ENCODE data around the gene ZBTB33.

Gene ZBTB33

DNA sequence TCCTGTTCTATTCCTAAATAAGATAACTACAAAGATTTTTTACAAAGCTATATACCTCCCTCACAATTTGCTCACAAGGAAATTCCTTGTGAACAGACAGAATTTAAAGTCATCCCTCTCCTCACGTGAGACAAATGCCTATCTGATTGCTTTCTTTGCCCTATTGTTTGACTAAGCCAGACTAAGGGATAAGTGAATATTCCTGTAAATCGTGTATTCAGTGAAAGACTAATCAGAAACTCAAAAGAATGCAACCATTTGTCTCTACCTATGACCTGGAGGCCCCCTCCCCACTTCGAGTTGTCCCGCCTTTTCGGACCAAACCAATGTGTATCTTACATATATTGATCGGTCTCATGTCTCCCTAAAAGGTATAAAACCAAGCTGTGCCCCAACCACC, 15.3 kb upstream of the ZBTB33 start:
- H3K36me3 ChIP-seq (ENCODE audit: control insufficient read depth in 5 of 5, insufficient read depth in 5 of 5, low read length in 5 of 5), result peaks cover 0 to 3% (median 3%) of the 10 kb centered on the region in 5 donors
- H3K27ac ChIP-seq (ENCODE audit: low read depth, low read length), result no peak overlapping the region
- H3K4me1 ChIP-seq (ENCODE audit: control insufficient read depth in 5 of 5, insufficient read depth in 5 of 5, low read length in 5 of 5), result no peaks in the 10 kb centered on the region
- H3K27me3 ChIP-seq (ENCODE audit: control insufficient read depth in 5 of 5, insufficient read depth in 4 of 5, low read length in 5 of 5), result peaks cover 0 to 4% (median 0%) of the 10 kb centered on the region in 5 donors
- H3K9ac ChIP-seq (ENCODE audit: low read length in 5 of 5), result no peak overlapping the region
- H3K4me3 ChIP-seq (ENCODE audit: low read depth in 1 of 5, low read length in 5 of 5), result no peak overlapping the region
- H3K9me3 ChIP-seq (ENCODE audit: control insufficient read depth in 5 of 5, low read length in 5 of 5), result peaks cover 0 to 2% (median 0%) of the 10 kb centered on the region in 5 donors

DNA sequence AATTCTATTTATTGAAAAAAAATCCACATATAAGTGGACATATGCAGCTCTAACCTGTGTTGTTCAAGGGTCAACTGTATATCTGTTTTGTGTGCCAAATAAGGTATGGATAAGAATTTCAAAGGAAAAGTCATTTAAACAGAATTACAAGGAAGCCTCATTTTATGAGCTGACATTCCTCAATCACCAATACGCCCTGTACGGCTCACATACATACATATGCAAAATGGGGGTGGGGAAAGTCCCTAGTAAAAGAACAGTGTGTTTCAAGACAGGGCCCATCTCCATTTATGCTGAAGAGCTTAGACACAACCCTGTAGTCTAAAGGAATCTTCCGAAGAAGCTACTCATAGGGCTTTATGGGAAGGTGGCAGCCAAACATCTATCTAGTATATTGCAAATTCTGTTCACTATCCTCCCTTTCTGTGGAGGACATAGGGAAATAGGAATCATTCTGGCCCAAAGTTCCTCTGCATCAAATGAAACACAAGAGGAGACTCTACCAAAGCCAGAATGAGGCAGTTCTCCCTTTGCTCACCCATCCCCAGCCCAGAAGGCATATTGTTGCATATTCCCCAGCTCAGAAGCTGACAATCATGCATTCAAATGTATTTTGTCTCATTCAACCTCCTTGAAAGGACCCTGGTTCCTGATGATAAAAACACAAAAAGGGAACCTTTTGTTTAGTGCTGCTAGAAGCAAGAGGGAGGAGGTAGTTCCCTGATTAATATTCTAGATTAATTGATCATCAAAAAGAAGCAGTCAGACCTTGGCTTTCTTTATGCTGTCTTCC, 13.7 kb upstream of the ZBTB33 start:
- no peaks in the 10 kb centered on the region for H3K4me1 ChIP-seq (ENCODE audit: control insufficient read depth in 5 of 5, insufficient read depth in 5 of 5, low read length in 5 of 5)
- no peak overlapping the region for H3K27ac ChIP-seq (ENCODE audit: low read depth, low read length)
- H3K27me3 ChIP-seq (ENCODE audit: control insufficient read depth in 5 of 5, insufficient read depth in 4 of 5, low read length in 5 of 5), result peaks cover 0 to 4% (median 0%) of the 10 kb centered on the region in 5 donors
- peaks cover 0 to 2% (median 0%) of the 10 kb centered on the region in 5 donors for H3K9me3 ChIP-seq (ENCODE audit: control insufficient read depth in 5 of 5, low read length in 5 of 5)
- no peak overlapping the region for H3K9ac ChIP-seq (ENCODE audit: low read length in 5 of 5)
- no peak overlapping the region for H3K4me3 ChIP-seq (ENCODE audit: low read depth in 1 of 5, low read length in 5 of 5)
- peaks cover 0 to 3% (median 3%) of the 10 kb centered on the region in 5 donors for H3K36me3 ChIP-seq (ENCODE audit: control insufficient read depth in 5 of 5, insufficient read depth in 5 of 5, low read length in 5 of 5)

DNA sequence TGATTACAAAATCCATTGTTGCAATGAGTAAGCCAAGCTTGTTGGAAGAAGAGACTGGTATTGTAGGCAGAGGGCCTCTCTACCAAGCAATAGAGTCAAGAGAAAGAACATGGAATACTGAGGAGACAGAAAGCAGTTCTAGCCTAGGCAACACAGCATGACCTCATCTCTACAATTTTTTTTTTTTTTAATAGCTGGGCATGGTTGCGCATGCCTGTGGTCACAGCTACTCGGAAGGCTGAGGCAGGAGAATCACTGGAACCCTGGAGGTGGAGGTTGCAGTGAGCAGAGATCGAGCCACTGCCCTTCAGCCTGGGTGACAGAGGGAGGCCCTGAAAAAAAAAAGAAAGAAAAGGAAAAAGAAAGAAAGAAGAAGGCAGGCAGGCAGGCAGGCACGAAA, 11.7 kb upstream of the ZBTB33 start:
- no peak overlapping the region for H3K9ac ChIP-seq (ENCODE audit: low read length in 5 of 5)
- peaks cover 0 to 3% (median 3%) of the 10 kb centered on the region in 5 donors for H3K36me3 ChIP-seq (ENCODE audit: control insufficient read depth in 5 of 5, insufficient read depth in 5 of 5, low read length in 5 of 5)
- no peak overlapping the region for H3K27ac ChIP-seq (ENCODE audit: low read depth, low read length)
- peaks cover 0 to 10% (median 5%) of the 10 kb centered on the region in 5 donors for H3K4me1 ChIP-seq (ENCODE audit: control insufficient read depth in 5 of 5, insufficient read depth in 5 of 5, low read length in 5 of 5)
- H3K4me3 ChIP-seq (ENCODE audit: low read depth in 1 of 5, low read length in 5 of 5), result no peak overlapping the region
- H3K27me3 ChIP-seq (ENCODE audit: control insufficient read depth in 5 of 5, insufficient read depth in 4 of 5, low read length in 5 of 5), result peaks cover 0 to 6% (median 0%) of the 10 kb centered on the region in 5 donors
- H3K9me3 ChIP-seq (ENCODE audit: control insufficient read depth in 5 of 5, low read length in 5 of 5), result no peaks in the 10 kb centered on the region

DNA sequence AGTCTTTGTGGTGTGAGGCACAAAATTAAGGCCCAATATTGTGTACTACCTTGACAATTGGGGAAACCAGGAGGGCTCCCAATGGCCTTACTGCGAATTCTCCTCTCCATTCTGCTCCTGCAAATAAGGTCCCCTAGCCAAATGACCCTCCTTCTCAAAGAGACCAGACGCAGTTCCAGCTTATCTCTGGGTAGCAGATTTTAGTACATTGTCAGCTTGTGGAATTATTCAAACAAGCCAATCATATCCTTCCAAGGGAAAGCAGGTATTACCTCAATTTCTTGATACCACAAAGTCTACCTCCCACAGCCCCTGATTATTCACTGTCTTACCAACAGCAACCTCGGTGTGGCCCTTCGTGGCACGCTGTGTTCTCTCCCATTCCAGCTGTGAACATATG, 7.8 kb upstream of the ZBTB33 start:
- Histone ChIP-seq H3K4me1 (ENCODE audit: control insufficient read depth in 5 of 5, insufficient read depth in 5 of 5, low read length in 5 of 5) (peaks cover 0 to 15% (median 5%) of the 10 kb centered on the region in 5 donors), H3K9ac (ENCODE audit: low read length in 5 of 5) (peak overlapping the region in 1 of 5 donors; percentile 24), H3K9me3 (ENCODE audit: control insufficient read depth in 5 of 5, low read length in 5 of 5) (peaks cover 0 to 6% (median 0%) of the 10 kb centered on the region in 5 donors), H3K27me3 (ENCODE audit: control insufficient read depth in 5 of 5, insufficient read depth in 4 of 5, low read length in 5 of 5) (peaks cover 0 to 8% (median 2%) of the 10 kb centered on the region in 5 donors), H3K36me3 (ENCODE audit: control insufficient read depth in 5 of 5, insufficient read depth in 5 of 5, low read length in 5 of 5) (peaks cover 0 to 3% (median 3%) of the 10 kb centered on the region in 5 donors), H3K4me3 (ENCODE audit: low read depth in 1 of 5, low read length in 5 of 5) (no peak overlapping the region), H3K27ac (ENCODE audit: low read depth, low read length) (no peak overlapping the region)

DNA sequence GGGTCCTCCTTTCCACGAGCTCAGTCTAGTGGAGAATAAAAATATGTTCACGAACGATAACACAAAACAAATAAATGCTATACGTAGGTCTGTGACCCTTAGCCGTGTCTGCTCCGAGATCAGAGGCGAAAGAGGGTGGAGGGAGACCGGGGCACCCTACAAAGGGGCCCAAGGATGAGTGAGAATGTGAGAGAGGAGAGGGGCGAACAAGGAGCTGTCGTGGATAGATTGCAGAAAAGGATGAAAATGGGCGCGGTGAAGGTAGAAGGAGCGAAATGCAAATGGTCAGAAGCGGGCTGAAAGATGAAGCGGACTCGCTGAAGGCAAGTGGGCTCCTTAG, 6.2 kb upstream of the ZBTB33 start:
- Histone ChIP-seq H3K27ac (ENCODE audit: low read depth, low read length) (peak overlapping the region; percentile 86), H3K9ac (ENCODE audit: low read length in 5 of 5) (peak overlapping the region in 4 of 5 donors; percentile 14 to 87 (median 70)), H3K4me3 (ENCODE audit: low read depth in 1 of 5, low read length in 5 of 5) (peak overlapping the region; percentile 66 to 93 (median 69)), H3K36me3 (ENCODE audit: control insufficient read depth in 5 of 5, insufficient read depth in 5 of 5, low read length in 5 of 5) (no peaks in the 10 kb centered on the region), H3K9me3 (ENCODE audit: control insufficient read depth in 5 of 5, low read length in 5 of 5) (peaks cover 0 to 6% (median 0%) of the 10 kb centered on the region in 5 donors), H3K4me1 (ENCODE audit: control insufficient read depth in 5 of 5, insufficient read depth in 5 of 5, low read length in 5 of 5) (peaks cover 0 to 15% (median 5%) of the 10 kb centered on the region in 5 donors), H3K27me3 (ENCODE audit: control insufficient read depth in 5 of 5, insufficient read depth in 4 of 5, low read length in 5 of 5) (peaks cover 0 to 8% (median 2%) of the 10 kb centered on the region in 5 donors)

DNA sequence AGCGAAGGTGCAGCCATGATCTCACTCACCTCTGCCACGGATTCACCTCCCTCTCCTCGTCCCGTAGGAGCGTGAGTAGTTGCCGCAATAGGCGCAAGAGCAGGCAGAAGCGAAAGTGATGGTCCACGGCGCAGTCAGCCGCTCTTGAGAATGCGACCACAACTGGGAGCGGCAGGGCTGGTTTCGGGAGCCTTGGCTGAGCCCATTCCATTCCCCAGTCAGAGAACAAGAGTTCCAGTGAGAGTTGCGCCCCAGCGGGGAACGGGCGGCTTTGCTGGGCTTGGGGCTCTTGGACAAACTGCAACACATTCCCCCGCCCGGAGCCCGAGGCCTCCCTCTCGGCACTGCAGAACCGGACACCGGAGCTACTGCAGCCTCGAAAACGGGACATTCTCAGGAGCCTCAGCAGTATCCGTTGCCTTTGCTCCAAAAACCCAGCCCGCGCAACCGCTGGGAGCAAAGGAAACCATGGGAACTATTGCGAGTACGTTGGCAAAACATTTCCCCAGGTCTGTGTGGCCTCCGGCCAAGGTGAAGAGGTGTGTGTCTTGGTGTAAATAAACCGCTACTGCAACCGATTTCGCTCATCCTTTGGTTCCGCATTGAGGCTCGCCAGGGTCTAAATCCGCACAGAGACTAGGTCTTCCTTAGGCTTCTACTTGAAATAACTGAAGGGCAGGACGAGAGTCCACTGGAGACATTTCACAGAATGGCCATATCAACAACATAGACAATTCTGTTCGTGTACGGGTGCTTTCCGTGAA, 5.7 kb upstream of the ZBTB33 start:
- peaks cover 0 to 6% (median 0%) of the 10 kb centered on the region in 5 donors for H3K9me3 ChIP-seq (ENCODE audit: control insufficient read depth in 5 of 5, low read length in 5 of 5)
- no peaks in the 10 kb centered on the region for H3K36me3 ChIP-seq (ENCODE audit: control insufficient read depth in 5 of 5, insufficient read depth in 5 of 5, low read length in 5 of 5)
- H3K27me3 ChIP-seq (ENCODE audit: control insufficient read depth in 5 of 5, insufficient read depth in 4 of 5, low read length in 5 of 5), result peaks cover 0 to 8% (median 2%) of the 10 kb centered on the region in 5 donors
- peak overlapping the region in 4 of 5 donors; percentile 14 to 87 (median 70) for H3K9ac ChIP-seq (ENCODE audit: low read length in 5 of 5)
- peaks cover under 1 to 15% (median 5%) of the 10 kb centered on the region in 5 donors for H3K4me1 ChIP-seq (ENCODE audit: control insufficient read depth in 5 of 5, insufficient read depth in 5 of 5, low read length in 5 of 5)
- peak overlapping the region; percentile 86 for H3K27ac ChIP-seq (ENCODE audit: low read depth, low read length)
- peak overlapping the region; percentile 66 to 93 (median 69) for H3K4me3 ChIP-seq (ENCODE audit: low read depth in 1 of 5, low read length in 5 of 5)

DNA sequence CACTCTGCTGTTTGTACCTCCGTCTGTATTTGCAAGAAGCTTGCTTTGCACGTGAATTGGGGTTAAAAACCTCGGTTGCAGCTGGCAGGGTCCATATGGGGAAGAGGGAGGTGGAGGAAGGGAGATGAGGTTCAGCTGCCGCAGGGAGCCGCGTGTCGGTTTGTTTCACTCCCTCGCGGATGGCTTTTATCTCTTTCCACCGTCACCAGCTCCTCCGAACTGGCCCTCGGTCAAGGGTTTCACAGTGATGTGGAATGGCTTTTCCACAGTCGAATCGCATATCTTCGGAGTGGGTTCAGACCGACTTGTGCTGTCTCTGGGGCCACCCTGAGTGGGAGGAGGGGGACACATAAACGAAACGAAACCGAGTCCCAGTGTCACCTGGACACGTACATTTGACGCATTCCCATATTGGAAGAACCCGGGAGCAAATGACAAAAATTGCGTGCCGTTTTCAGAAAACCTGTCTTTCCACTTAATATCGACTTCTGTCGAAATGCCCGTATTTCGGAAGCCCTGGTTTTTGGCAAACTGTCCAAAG, 929 bp downstream of the ZBTB33 start:
- peak overlapping the region; percentile 74 for H3K27ac ChIP-seq (ENCODE audit: low read depth, low read length)
- H3K4me3 ChIP-seq (ENCODE audit: low read depth in 1 of 5, low read length in 5 of 5), result peak overlapping the region; percentile 72 to 88 (median 77)
- H3K27me3 ChIP-seq (ENCODE audit: control insufficient read depth in 5 of 5, insufficient read depth in 4 of 5, low read length in 5 of 5), result peaks cover 0 to 4% (median 3%) of the 10 kb centered on the region in 5 donors
- peak overlapping the region; percentile 48 to 86 (median 86) for H3K9ac ChIP-seq (ENCODE audit: low read length in 5 of 5)
- peaks cover 0 to 16% (median 14%) of the 10 kb centered on the region in 5 donors for H3K36me3 ChIP-seq (ENCODE audit: control insufficient read depth in 5 of 5, insufficient read depth in 5 of 5, low read length in 5 of 5)
- H3K9me3 ChIP-seq (ENCODE audit: control insufficient read depth in 5 of 5, low read length in 5 of 5), result no peaks in the 10 kb centered on the region
- peaks cover 2 to 12% (median 4%) of the 10 kb centered on the region in 5 donors for H3K4me1 ChIP-seq (ENCODE audit: control insufficient read depth in 5 of 5, insufficient read depth in 5 of 5, low read length in 5 of 5)

DNA sequence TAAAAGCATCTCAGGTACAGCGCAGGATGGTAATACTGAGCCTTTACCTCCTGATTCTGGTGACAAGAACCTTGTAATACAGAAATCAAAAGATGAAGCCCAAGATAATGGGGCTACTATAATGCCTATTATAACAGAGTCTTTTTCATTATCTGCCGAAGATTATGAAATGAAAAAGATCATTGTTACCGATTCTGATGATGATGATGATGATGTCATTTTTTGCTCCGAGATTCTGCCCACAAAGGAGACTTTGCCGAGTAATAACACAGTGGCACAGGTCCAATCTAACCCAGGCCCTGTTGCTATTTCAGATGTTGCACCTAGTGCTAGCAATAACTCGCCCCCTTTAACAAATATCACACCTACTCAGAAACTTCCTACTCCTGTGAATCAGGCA, 3.2 kb downstream of the ZBTB33 start:
- H3K9me3 ChIP-seq (ENCODE audit: control insufficient read depth in 5 of 5, low read length in 5 of 5), result no peaks in the 10 kb centered on the region
- H3K4me1 ChIP-seq (ENCODE audit: control insufficient read depth in 5 of 5, insufficient read depth in 5 of 5, low read length in 5 of 5), result peaks cover 2 to 12% (median 4%) of the 10 kb centered on the region in 5 donors
- peaks cover 0 to 16% (median 14%) of the 10 kb centered on the region in 5 donors for H3K36me3 ChIP-seq (ENCODE audit: control insufficient read depth in 5 of 5, insufficient read depth in 5 of 5, low read length in 5 of 5)
- H3K27ac ChIP-seq (ENCODE audit: low read depth, low read length), result no peak overlapping the region
- H3K9ac ChIP-seq (ENCODE audit: low read length in 5 of 5), result no peak overlapping the region
- no peak overlapping the region for H3K4me3 ChIP-seq (ENCODE audit: low read depth in 1 of 5, low read length in 5 of 5)
- peaks cover 0 to 4% (median 0%) of the 10 kb centered on the region in 5 donors for H3K27me3 ChIP-seq (ENCODE audit: control insufficient read depth in 5 of 5, insufficient read depth in 4 of 5, low read length in 5 of 5)

DNA sequence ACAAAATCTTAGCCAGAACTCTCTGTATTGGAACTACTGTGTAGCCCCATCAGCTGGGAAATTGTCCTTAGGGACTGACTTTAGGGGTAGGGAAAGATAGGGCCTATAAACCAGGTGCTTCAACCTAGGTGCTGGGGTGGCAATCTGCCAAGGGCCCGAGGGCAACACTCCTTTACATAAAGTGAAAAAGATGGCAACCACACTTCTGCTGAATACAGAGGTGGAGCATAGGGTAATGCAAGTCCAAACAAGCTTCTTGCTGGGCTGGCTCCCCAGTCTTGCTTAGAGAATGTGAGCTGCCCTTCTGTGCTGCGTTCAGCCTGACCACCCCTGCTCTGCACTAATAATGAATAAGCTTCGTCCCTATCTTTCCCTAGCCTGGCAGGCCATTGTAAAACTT, 9.8 kb downstream of the ZBTB33 start:
- Histone ChIP-seq H3K36me3 (ENCODE audit: control insufficient read depth in 5 of 5, insufficient read depth in 5 of 5, low read length in 5 of 5) (peaks cover 0 to 2% (median 0%) of the 10 kb centered on the region in 5 donors), H3K4me3 (ENCODE audit: low read depth in 1 of 5, low read length in 5 of 5) (no peak overlapping the region), H3K27ac (ENCODE audit: low read depth, low read length) (no peak overlapping the region), H3K9ac (ENCODE audit: low read length in 5 of 5) (no peak overlapping the region), H3K4me1 (ENCODE audit: control insufficient read depth in 5 of 5, insufficient read depth in 5 of 5, low read length in 5 of 5) (peaks cover 0 to 11% (median 0%) of the 10 kb centered on the region in 5 donors), H3K27me3 (ENCODE audit: control insufficient read depth in 5 of 5, insufficient read depth in 4 of 5, low read length in 5 of 5) (peaks cover 0 to 10% (median 5%) of the 10 kb centered on the region in 5 donors), H3K9me3 (ENCODE audit: control insufficient read depth in 5 of 5, low read length in 5 of 5) (no peaks in the 10 kb centered on the region)
